Left renal cortex interstitium (tissue), 4 donors: ENCODE results near the gene ADGRL3. TPM values are rescaled to one million over a fixed set of nuclear protein-coding genes. Genes with fewer than 3 reads are reported as not detected.

Experiments
- DNase-seq, 4 donors: peaks; one replicate each; pipeline ENCODE4 v3.0.0-alpha.2; 2013; ENCODE audit warnings: low read depth in 4 of 4, low spot score in 2 of 4, missing footprints in 1 of 4
- polyA plus RNA-seq, 4 donors: library from polyadenylated mRNA; unstranded; fragments of 120-200 nt; gene quantifications; one replicate each; pipeline ENCODE4 v1.2.1, GENCODE V29; 2013; ENCODE audit not compliant: insufficient read length in 4 of 4

The ADGRL3 gene
- polyA plus RNA-seq, 4 donors: 23.7 to 27.9 (median 24.9) TPM

- no peak for DNase-seq
Measured at GRCh38 chr4:61275241-61275640, 75.1 kb downstream of the ADGRL3 start.

- no peak for DNase-seq
Measured at GRCh38 chr4:61276029-61276428, 75.9 kb downstream of the ADGRL3 start.

GRCh38 chr4:61277785-61278760, 77.9 kb downstream of the ADGRL3 start:
- DNase-seq: no peak

- no peak for DNase-seq
Measured at GRCh38 chr4:61292322-61292721, 92.2 kb downstream of the ADGRL3 start.

- no peak for DNase-seq
Measured at GRCh38 chr4:61293707-61294400, 93.7 kb downstream of the ADGRL3 start.

GRCh38 chr4:61294936-61295335, 94.8 kb downstream of the ADGRL3 start:
- DNase-seq: no peak

- DNase-seq: no peak
Measured at GRCh38 chr4:61296144-61296543, 96.0 kb downstream of the ADGRL3 start.

GRCh38 chr4:61298178-61298740, 98.1 kb downstream of the ADGRL3 start:
- no peak for DNase-seq

- DNase-seq: no peak
Measured at GRCh38 chr4:61299316-61299715, 99.2 kb downstream of the ADGRL3 start.

- DNase-seq: no peak
Measured at GRCh38 chr4:61300266-61300844, 100.2 kb downstream of the ADGRL3 start.

GRCh38 chr4:61301271-61301670, 101.1 kb downstream of the ADGRL3 start:
- DNase-seq: no peak

GRCh38 chr4:61308033-61308432, 107.9 kb downstream of the ADGRL3 start:
- DNase-seq: no peak

- DNase-seq: no peak
Measured at GRCh38 chr4:61309616-61310015, 109.5 kb downstream of the ADGRL3 start.

- DNase-seq: no peak
Measured at GRCh38 chr4:61312526-61312925, 112.4 kb downstream of the ADGRL3 start.

GRCh38 chr4:61318431-61318830, 118.3 kb downstream of the ADGRL3 start:
- DNase-seq: no peak

- DNase-seq: no peak
Measured at GRCh38 chr4:61319156-61319555, 119.0 kb downstream of the ADGRL3 start.

- no peak for DNase-seq
Measured at GRCh38 chr4:61320154-61320553, 120.0 kb downstream of the ADGRL3 start.

GRCh38 chr4:61320631-61321030, 120.5 kb downstream of the ADGRL3 start:
- no peak for DNase-seq

- DNase-seq: no peak
Measured at GRCh38 chr4:61332693-61333092, 132.6 kb downstream of the ADGRL3 start.

- DNase-seq: no peak
Measured at GRCh38 chr4:61333490-61333889, 133.4 kb downstream of the ADGRL3 start.

GRCh38 chr4:61335241-61335763, 135.2 kb downstream of the ADGRL3 start:
- no peak for DNase-seq
